ENCODE data around the gene CFAP45. TPM values are rescaled to one million over a fixed set of nuclear protein-coding genes. Genes with fewer than 3 reads are reported as not detected.

CFAP45 gene
- polyA plus RNA-seq, 3 donors = 0.12 to 1.0 TPM; not detected in 1

- Histone ChIP-seq H2AFZ (ENCODE audit: insufficient read depth, low read depth, low read length, poor library complexity, severe bottlenecking) (no peak overlapping the region), H4K20me1 (ENCODE audit: insufficient read depth, low read length) (no peaks in the 10 kb centered on the region), H3K4me3 (replicated peaks in 1 of 3; ENCODE audit: low read depth in 2 of 3, low read length in 3 of 3) (no peak overlapping the region), H3K36me3 (replicated peaks in 1 of 2; ENCODE audit: control insufficient read depth in 1 of 2, insufficient read depth in 2 of 2, low read length in 2 of 2) (no peaks in the 10 kb centered on the region), H3K79me2 (ENCODE audit: insufficient read depth, low read length) (no peaks in the 10 kb centered on the region), H3K9ac (ENCODE audit: insufficient read depth, low read length, poor library complexity, severe bottlenecking) (no peak overlapping the region), H3K27ac (ENCODE audit: low read depth in 1 of 2, low read length in 2 of 2) (no peak overlapping the region), H3K4me2 (replicated peaks; ENCODE audit: extremely low read depth, low read length, poor library complexity, severe bottlenecking) (no peak overlapping the region), H3K9me3 (replicated peaks in 1 of 2; ENCODE audit: control insufficient read depth in 1 of 2, insufficient read depth in 1 of 2, low read length in 2 of 2) (no peaks in the 10 kb centered on the region), H3K4me1 (ENCODE audit: control insufficient read depth in 1 of 2, insufficient read depth in 2 of 2, low read length in 2 of 2) (peaks cover 22% of the 10 kb centered on the region in 2 donors), H3K27me3 (ENCODE audit: control insufficient read depth in 2 of 2, insufficient read depth in 2 of 2, low read length in 2 of 2) (no peaks in the 10 kb centered on the region)
- no peak for DNase-seq
- WGBS (ENCODE audit: insufficient coverage) = 100% methylated on average over 1 of the region's 4 CpGs
- Mint-ChIP-seq H3K27me3 (ENCODE audit: low read depth in 3 of 3) (peaks cover 5 to 11% (median 6%) of the 10 kb centered on the region in 3 donors), H3K27ac (no peak overlapping the region), H3K4me1 (peaks cover 28% of the 10 kb centered on the region), H3K36me3 (no peaks in the 10 kb centered on the region), H3K9me3 (no peaks in the 10 kb centered on the region), H3K4me3 (no peak overlapping the region)
- no peak for TF ChIP-seq CTCF (IDR thresholded peaks at IDR 0.05)
- intact Hi-C loops (cut with micrococcal nuclease) = no loop called here
Observed at GRCh38 chr1:159873530-159874143, 26.3 kb downstream of the CFAP45 start.

GRCh38 chr1:159872891-159873290 is 27.1 kb downstream of the CFAP45 start:
- Histone ChIP-seq H2AFZ (ENCODE audit: insufficient read depth, low read depth, low read length, poor library complexity, severe bottlenecking) (no peak overlapping the region), H3K27ac (ENCODE audit: low read depth in 1 of 2, low read length in 2 of 2) (no peak overlapping the region), H3K4me1 (ENCODE audit: control insufficient read depth in 1 of 2, insufficient read depth in 2 of 2, low read length in 2 of 2) (peaks cover 21 to 22% of the 10 kb centered on the region in 2 donors), H3K79me2 (ENCODE audit: insufficient read depth, low read length) (no peaks in the 10 kb centered on the region), H3K36me3 (replicated peaks in 1 of 2; ENCODE audit: control insufficient read depth in 1 of 2, insufficient read depth in 2 of 2, low read length in 2 of 2) (no peaks in the 10 kb centered on the region), H3K9ac (ENCODE audit: insufficient read depth, low read length, poor library complexity, severe bottlenecking) (no peak overlapping the region), H3K4me3 (replicated peaks in 1 of 3; ENCODE audit: low read depth in 2 of 3, low read length in 3 of 3) (no peak overlapping the region), H4K20me1 (ENCODE audit: insufficient read depth, low read length) (no peaks in the 10 kb centered on the region), H3K27me3 (ENCODE audit: control insufficient read depth in 2 of 2, insufficient read depth in 2 of 2, low read length in 2 of 2) (no peaks in the 10 kb centered on the region), H3K9me3 (replicated peaks in 1 of 2; ENCODE audit: control insufficient read depth in 1 of 2, insufficient read depth in 1 of 2, low read length in 2 of 2) (no peaks in the 10 kb centered on the region), H3K4me2 (replicated peaks; ENCODE audit: extremely low read depth, low read length, poor library complexity, severe bottlenecking) (no peak overlapping the region)
- no peak for TF ChIP-seq CTCF (IDR thresholded peaks at IDR 0.05)
- no peaks in the 10 kb centered on the region for H3K9me3 Mint-ChIP-seq
- 94% methylated on average over 7 of the region's 15 CpGs for WGBS (ENCODE audit: insufficient coverage)
- H3K4me1 Mint-ChIP-seq = peaks cover 28% of the 10 kb centered on the region
- no peaks in the 10 kb centered on the region for H3K36me3 Mint-ChIP-seq
- peaks cover 5 to 11% (median 6%) of the 10 kb centered on the region in 3 donors for H3K27me3 Mint-ChIP-seq (ENCODE audit: low read depth in 3 of 3)
- no peak for DNase-seq
- no peak overlapping the region for H3K4me3 Mint-ChIP-seq
- H3K27ac Mint-ChIP-seq = peak overlapping the region in 2 of 7 donors; percentile 69 to 75
- intact Hi-C loops (cut with micrococcal nuclease) = no loop called here

Measured in CD14-positive monocyte (primary cell).